CD14-positive monocyte (primary cell): ENCODE results near the gene MACROD2. TPM values are rescaled to one million over a fixed set of nuclear protein-coding genes. Genes with fewer than 3 reads are reported as not detected.

Source experiments
- DNase-seq, 3 donors: peaks; one replicate each; pipeline ENCODE4 v3.0.0-alpha.2; 2011 to 2022
- H2AFZ ChIP-seq: 2 replicates; pipeline ENCODE4 v1.6.0; 2012; ENCODE audit warnings: mild to moderate bottlenecking, low read depth, low read length, inconsistent platforms; ENCODE audit not compliant: insufficient read depth, poor library complexity, severe bottlenecking
- H3K27ac ChIP-seq, 2 donors: 1 replicate in 1 of 2; 2 replicates in 1 of 2; pipeline ENCODE4 v1.5.1; 2012 to 2013; ENCODE audit warnings: low read length in 2 of 2, control low read depth in 1 of 2, inconsistent platforms in 1 of 2, low read depth in 1 of 2, mild to moderate bottlenecking in 1 of 2
- H3K27me3 ChIP-seq, 2 donors: one replicate each; pipeline versions ENCODE4 v1.6.0 to v1.6.1; 2011 to 2013; ENCODE audit warnings: low read length in 2 of 2; ENCODE audit not compliant: control insufficient read depth in 2 of 2, insufficient read depth in 2 of 2
- H3K36me3 ChIP-seq, 2 donors: replicated peaks in 1 of 2; 1 replicate in 1 of 2; 2 replicates in 1 of 2; pipeline versions ENCODE4 v1.5.1 to v1.6.1; 2012 to 2013; ENCODE audit warnings: low read length in 2 of 2, control low read depth in 1 of 2, inconsistent platforms in 1 of 2, mild to moderate bottlenecking in 1 of 2; ENCODE audit not compliant: insufficient read depth in 2 of 2, control insufficient read depth in 1 of 2
- H3K4me1 ChIP-seq, 2 donors: 1 replicate in 1 of 2; 2 replicates in 1 of 2; pipeline versions ENCODE4 v1.5.1 to v1.6.1; 2012 to 2013; ENCODE audit warnings: low read length in 2 of 2, control low read depth in 1 of 2, inconsistent platforms in 1 of 2, mild to moderate bottlenecking in 1 of 2, moderate library complexity in 1 of 2; ENCODE audit not compliant: insufficient read depth in 2 of 2, control insufficient read depth in 1 of 2
- H3K4me2 ChIP-seq: replicated peaks from 2 replicates; pipeline ENCODE3; 2012; ENCODE audit warnings: low read length, moderate library complexity, mild to moderate bottlenecking; ENCODE audit not compliant: poor library complexity, severe bottlenecking; ENCODE audit errors: extremely low read depth
- H3K4me3 ChIP-seq, 3 experiments: fragments of 200-600 bp in 1 of 3; sonication (generic) in 1 of 3; replicated peaks in 1 of 3; 1 replicate in 2 of 3; 2 replicates in 1 of 3; pipeline ENCODE4 v1.5.1; 2011 to 2013; ENCODE audit warnings: low read length in 3 of 3, mild to moderate bottlenecking in 3 of 3, control low read depth in 2 of 3, low read depth in 2 of 3, inconsistent platforms in 1 of 3, moderate library complexity in 1 of 3
- H3K79me2 ChIP-seq: 2 replicates; pipeline ENCODE4 v1.6.0; 2012; ENCODE audit warnings: mild to moderate bottlenecking, control low read depth, inconsistent platforms, low read length, moderate library complexity; ENCODE audit not compliant: insufficient read depth
- H3K9ac ChIP-seq: 2 replicates; pipeline ENCODE4 v1.6.0; 2017; ENCODE audit warnings: low read length, mild to moderate bottlenecking; ENCODE audit not compliant: insufficient read depth, poor library complexity, severe bottlenecking
- H3K9me3 ChIP-seq, 2 donors: replicated peaks in 1 of 2; 1 replicate in 1 of 2; 2 replicates in 1 of 2; pipeline versions ENCODE4 v1.5.1 to v1.6.1; 2012 to 2013; ENCODE audit warnings: low read length in 2 of 2, control low read depth in 1 of 2; ENCODE audit not compliant: control insufficient read depth in 1 of 2, insufficient read depth in 1 of 2
- H4K20me1 ChIP-seq: 2 replicates; pipeline ENCODE4 v1.6.0; 2012; ENCODE audit warnings: mild to moderate bottlenecking, low read length, control low read depth, moderate library complexity; ENCODE audit not compliant: insufficient read depth
- H3K27ac Mint-ChIP-seq, 7 donors: one replicate each; pipeline ENCODE4 v1.8.0; 2020; ENCODE audit warnings: mild to moderate bottlenecking in 7 of 7, mixed read lengths in 7 of 7, moderate library complexity in 6 of 7, inconsistent platforms in 2 of 7
- H3K27me3 Mint-ChIP-seq, 3 donors: one replicate each; pipeline ENCODE4 v1.8.0; 2021 to 2022; ENCODE audit warnings: low read depth in 3 of 3, mild to moderate bottlenecking in 3 of 3, mixed read lengths in 3 of 3, moderate library complexity in 3 of 3, inconsistent platforms in 1 of 3
- H3K36me3 Mint-ChIP-seq, 2 donors: one replicate each; pipeline ENCODE4 v1.8.0; 2020; ENCODE audit warnings: mixed read lengths in 2 of 2, inconsistent platforms in 1 of 2, mild to moderate bottlenecking in 1 of 2
- H3K4me1 Mint-ChIP-seq: one replicate; pipeline ENCODE4 v1.8.0; 2020; ENCODE audit warnings: mild to moderate bottlenecking, mixed read lengths
- H3K4me3 Mint-ChIP-seq, 2 donors: one replicate each; pipeline ENCODE4 v1.8.0; 2020; ENCODE audit warnings: mild to moderate bottlenecking in 2 of 2, mixed read lengths in 2 of 2, moderate library complexity in 1 of 2
- H3K9me3 Mint-ChIP-seq, 7 donors: one replicate each; pipeline ENCODE4 v1.8.0; 2020 to 2022; ENCODE audit warnings: mixed read lengths in 7 of 7, mild to moderate bottlenecking in 6 of 7, moderate library complexity in 6 of 7, inconsistent platforms in 2 of 7
- CTCF ChIP-seq: fragments of 200-600 bp; IDR thresholded peaks from one replicate; pipeline ENCODE4 v1.8.0; 2022; ENCODE audit warnings: antibody characterized with exemption, mild to moderate bottlenecking
- WGBS: methylation state at CpG from one replicate; pipeline ENCODE4 v1.1.5; 2013; ENCODE audit warnings: missing lambda C conversion rate; ENCODE audit not compliant: insufficient coverage; 5-methylcytosine and 5-hydroxymethylcytosine counted together
- intact Hi-C, 2 donors: fragments of 100-400 bp; cut with micrococcal nuclease; formaldehyde crosslinking; loops; one replicate each; pipeline versions ENCODE4 v1.15.0 to v1.15.1; 2023
- polyA plus RNA-seq, 3 donors: library from polyadenylated mRNA; depleted of rRNA in 1 of 3; unstranded in 2 of 3; stranded (reverse) in 1 of 3; fragments of 300-500 nt in 2 of 3; fragments of >200 nt in 1 of 3; fragmentation: Illumina TruSeq in 2 of 3; gene quantifications; 1 replicate in 2 of 3; 2 replicates in 1 of 3; pipeline ENCODE4 v1.2.3, GENCODE V29; 2012 to 2021

MACROD2 gene
- polyA plus RNA-seq, 3 donors, result 0.23 TPM; not detected in 2

GRCh38 chr20:15227102-15227501 is 1231.8 kb downstream of the MACROD2 start:
- no peak for TF ChIP-seq CTCF
- H3K4me1 ChIP-seq, result no peaks in the 10 kb centered on the region
- no peak for DNase-seq
- no peak overlapping the region for H3K4me3 ChIP-seq
- WGBS, result 100% methylated on average over 2 of the region's 3 CpGs
- H3K27me3 ChIP-seq, result no peaks in the 10 kb centered on the region
- no peaks in the 10 kb centered on the region for H3K79me2 ChIP-seq
- H3K4me2 ChIP-seq, result no peak overlapping the region
- no peak overlapping the region for H3K9ac ChIP-seq
- H2AFZ ChIP-seq, result no peak overlapping the region
- no peaks in the 10 kb centered on the region for H3K36me3 Mint-ChIP-seq
- peaks cover 0 to 2% of the 10 kb centered on the region in 2 donors for H3K9me3 ChIP-seq
- H3K36me3 ChIP-seq, result no peaks in the 10 kb centered on the region
- H4K20me1 ChIP-seq, result no peaks in the 10 kb centered on the region
- H3K27me3 Mint-ChIP-seq, result peaks cover 0 to 1% (median 0%) of the 10 kb centered on the region in 3 donors
- H3K4me1 Mint-ChIP-seq, result no peaks in the 10 kb centered on the region
- intact Hi-C loops, result no loop called here
- H3K27ac ChIP-seq, result no peak overlapping the region
- H3K9me3 Mint-ChIP-seq, result peaks cover 0 to 6% (median 0%) of the 10 kb centered on the region in 7 donors
- no peak overlapping the region for H3K27ac Mint-ChIP-seq
- H3K4me3 Mint-ChIP-seq, result no peak overlapping the region

DNA sequence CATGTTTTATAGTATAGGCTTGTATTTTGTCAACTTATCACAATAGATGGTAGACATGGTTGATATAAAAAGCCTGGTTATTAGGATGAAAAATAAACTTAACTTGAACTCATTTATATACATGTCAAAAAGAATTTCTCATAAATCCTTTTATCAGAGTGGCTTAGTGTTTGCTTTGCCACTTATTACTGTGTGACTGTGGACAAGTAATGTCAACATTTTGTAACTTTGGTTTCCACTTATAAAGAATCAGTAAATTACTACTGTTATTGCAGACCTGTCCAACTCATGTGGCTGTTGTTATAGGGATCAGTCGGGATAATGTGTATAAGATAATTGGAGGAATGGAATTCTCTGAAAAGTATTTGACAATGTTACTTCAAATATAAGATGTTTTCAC is 1236.9 kb downstream of the MACROD2 start:
- H3K4me3 Mint-ChIP-seq, result no peak overlapping the region
- no CpG with 5 or more reads among the region's 1 CpG for WGBS

More for the DNA sequence above, 1236.9 kb downstream of the MACROD2 start:
- no peak overlapping the region for H3K4me3 ChIP-seq
- no peaks in the 10 kb centered on the region for H3K27me3 ChIP-seq
- peaks cover 0 to 2% of the 10 kb centered on the region in 2 donors for H3K9me3 ChIP-seq
- Mint-ChIP-seq H3K36me3 (no peaks in the 10 kb centered on the region), H3K9me3 (peaks cover 0 to 7% (median 0%) of the 10 kb centered on the region in 7 donors), H3K27me3 (peaks cover 0 to 1% (median 0%) of the 10 kb centered on the region in 3 donors), H3K4me1 (peaks cover 3% of the 10 kb centered on the region), H3K27ac (no peak overlapping the region)
- no peak overlapping the region for H3K27ac ChIP-seq
- no peak overlapping the region for H2AFZ ChIP-seq
- intact Hi-C loops, result no loop called here
- no peaks in the 10 kb centered on the region for H3K36me3 ChIP-seq
- no peaks in the 10 kb centered on the region for H4K20me1 ChIP-seq
- no peaks in the 10 kb centered on the region for H3K79me2 ChIP-seq
- no peak overlapping the region for H3K9ac ChIP-seq
- H3K4me2 ChIP-seq, result no peak overlapping the region
- no peak for TF ChIP-seq CTCF
- H3K4me1 ChIP-seq, result no peaks in the 10 kb centered on the region
- DNase-seq, result no peak
